Measurements from ENCODE around the gene OBI1.

The OBI1 gene

GRCh38 chr13:78576261-78576660 is 82.7 kb downstream of the OBI1 start:
- no peak for DNase-seq (ENCODE audit: low spot score)

GRCh38 chr13:78572459-78572858 is 86.5 kb downstream of the OBI1 start:
- DNase-seq (ENCODE audit: low spot score) = no peak

GRCh38 chr13:78569029-78569428 is 89.9 kb downstream of the OBI1 start:
- no peak for DNase-seq (ENCODE audit: low spot score)

- DNase-seq (ENCODE audit: low spot score) = no peak
Measured at GRCh38 chr13:78566631-78567030, 92.3 kb downstream of the OBI1 start.
